Stimulated activated CD4-positive, alpha-beta T cell treated with anti-CD3 and anti-CD28 coated beads, Interleukin-12 subunit alpha, Interleukin-12 subunit beta, amount 100 ng/mL, for 48 hours (primary cell): ENCODE measurements around the gene HTR7.
"Not testable (repeated sequence)": the region's sequence is repeated elsewhere in the genome, so short reads cannot be mapped to it uniquely, and the experiment has no call there.

Experiments used
- DNase-seq, 3 donors: peaks; one replicate each; pipeline ENCODE4 v3.0.0-alpha.2; 2020; ENCODE audit warnings: low read depth in 2 of 3, low spot score in 1 of 3

HTR7 gene

DNA sequence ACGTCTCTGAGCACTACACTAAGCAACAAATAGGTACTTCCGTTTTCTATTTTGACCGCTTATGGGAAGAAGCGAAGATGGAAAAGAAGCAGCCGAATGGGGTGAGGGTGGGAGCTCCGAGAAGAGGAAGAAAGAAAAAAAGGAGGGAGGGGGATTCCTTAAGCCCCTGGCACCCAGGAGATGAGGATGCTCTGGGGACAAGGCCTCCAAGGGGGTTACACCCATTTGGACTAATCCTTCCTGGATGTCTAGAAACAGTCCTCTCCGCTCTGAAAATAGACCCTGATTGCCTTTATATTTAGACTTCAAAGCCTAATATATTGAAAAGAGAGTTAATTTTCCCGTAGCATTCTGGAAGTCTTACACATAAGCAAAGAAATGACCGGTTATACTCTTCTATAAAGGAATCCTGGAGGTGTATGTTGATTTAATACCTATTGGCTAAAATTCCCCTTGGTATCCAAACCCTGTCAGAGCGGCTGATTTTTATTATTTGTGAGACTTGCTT is 676 bp upstream of the HTR7 start:
- DNase-seq, result no peak

DNA sequence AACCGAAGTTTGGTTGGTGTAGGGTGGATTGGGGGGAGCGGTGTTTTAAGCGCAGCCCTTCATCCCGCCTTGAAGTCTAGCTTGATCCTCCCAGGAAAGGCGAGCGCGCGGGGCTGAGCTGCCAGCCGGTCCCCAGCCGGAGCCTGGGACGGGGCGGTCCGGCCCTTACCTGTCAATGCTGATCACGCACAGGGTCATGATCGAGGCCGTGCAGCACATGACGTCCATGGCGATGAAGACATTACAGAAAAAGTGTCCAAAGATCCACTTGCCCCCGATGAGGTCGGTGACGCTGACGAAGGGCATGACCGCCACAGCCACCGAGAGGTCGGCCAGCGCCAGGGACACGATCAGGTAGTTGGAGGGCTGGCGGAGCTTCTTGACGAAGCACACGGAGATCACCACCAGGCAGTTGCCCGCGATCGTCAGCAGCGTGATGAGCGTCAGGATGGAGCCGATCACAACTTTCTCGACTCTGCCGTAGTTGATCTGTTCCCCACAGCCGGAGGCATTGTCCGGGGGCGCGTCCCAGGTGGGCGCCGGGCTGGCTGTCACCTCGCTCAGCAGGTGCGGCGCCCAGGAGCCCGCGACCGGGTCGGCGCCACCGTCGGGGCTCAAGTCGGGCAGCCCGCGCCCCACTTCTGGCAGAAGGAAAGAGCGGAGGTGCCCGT is 740 bp downstream of the HTR7 start:
- DNase-seq, result no peak

DNA sequence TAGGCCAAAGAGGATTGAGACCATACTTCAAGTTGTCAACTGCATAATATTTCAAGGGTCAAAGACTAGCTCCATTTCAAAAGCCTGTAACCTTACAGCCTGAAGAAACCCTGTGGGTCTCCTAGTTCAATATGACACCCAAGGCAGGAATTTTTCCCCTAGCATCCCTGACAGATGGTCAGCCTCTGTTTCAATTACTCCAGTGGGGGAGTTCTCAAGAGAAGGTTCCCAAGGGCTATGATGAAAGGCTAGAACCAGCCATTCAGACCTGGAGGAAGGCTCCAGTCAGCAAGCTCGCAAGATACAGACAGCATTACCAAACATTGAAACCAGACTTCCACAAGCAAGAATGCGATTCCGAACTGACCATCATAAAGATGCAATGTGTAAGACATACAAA is 1.6 kb downstream of the HTR7 start:
- no peak for DNase-seq

DNA sequence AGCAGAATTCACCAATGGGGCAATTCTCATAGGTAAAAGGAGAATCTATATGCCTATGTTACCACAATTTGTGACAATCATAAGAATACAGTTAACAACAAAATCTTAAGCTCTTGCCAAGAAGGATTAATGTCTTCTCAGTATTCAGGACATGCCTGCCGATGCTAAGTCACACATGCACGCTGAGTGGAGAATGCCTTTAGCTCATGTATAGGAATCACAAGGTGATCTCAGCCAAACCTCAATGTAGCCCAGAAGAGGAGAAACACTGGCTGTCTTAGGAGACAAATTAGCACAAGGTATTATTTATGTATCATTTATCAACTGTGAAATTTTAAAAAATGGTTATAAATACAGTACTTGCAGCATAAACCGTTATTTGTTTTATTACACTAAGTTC is 2.7 kb downstream of the HTR7 start:
- DNase-seq, result no peak

DNA sequence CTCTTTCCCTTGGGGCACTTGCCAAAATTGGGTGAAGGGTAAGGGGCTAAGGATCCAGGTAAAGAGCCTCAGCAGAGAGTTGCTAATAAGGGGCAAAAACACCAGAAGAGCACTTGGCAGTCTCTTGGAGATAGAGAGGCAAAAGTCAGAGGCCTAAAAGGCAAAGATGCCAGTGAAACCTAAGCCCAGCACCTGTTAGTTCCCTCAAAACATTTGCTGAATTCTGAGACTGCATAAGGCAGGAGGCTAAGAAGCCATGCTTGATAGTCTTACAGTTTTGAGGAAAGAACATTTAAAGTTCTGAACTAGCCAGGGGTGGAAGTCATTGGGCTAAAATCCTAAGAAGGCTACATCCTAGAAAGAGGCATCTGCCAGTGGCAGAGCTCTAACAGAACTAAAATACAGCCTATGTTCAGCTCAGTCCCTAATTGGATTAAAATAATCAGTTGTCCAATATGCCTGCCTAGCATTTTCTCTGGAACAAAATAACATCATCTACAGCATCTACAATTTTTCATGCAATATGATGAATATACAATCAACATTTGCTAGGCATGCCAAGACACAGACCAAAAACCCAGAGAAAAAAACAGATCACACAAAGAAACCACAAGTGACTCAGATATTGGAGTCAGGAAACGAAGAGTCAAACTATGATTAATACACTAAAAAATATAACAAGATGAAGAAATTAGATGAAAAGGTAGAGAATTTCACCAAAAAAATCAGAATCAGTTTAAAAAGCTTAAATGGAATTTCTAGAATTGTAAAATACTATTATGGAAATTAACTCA is 7.7 kb downstream of the HTR7 start:
- DNase-seq, result no peak

DNA sequence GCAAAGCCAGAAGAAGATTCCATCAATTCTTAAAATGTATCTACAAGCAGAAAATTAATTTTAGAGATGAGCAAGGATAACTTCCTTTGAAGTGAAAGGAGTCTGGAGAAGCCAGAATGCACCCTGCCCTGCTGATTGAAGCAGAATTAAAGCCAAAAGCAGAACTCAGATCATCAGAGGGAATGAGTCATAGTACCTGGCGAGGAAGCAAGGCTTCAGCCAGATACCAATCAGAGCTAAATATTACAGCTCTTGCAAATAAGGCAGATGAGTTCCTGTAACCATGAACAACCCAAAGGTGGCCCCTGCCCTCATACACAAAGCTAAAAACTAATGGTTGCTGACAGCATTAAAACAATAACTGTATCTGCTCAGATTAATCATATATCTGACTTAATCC is 10.4 kb downstream of the HTR7 start:
- no peak for DNase-seq

DNA sequence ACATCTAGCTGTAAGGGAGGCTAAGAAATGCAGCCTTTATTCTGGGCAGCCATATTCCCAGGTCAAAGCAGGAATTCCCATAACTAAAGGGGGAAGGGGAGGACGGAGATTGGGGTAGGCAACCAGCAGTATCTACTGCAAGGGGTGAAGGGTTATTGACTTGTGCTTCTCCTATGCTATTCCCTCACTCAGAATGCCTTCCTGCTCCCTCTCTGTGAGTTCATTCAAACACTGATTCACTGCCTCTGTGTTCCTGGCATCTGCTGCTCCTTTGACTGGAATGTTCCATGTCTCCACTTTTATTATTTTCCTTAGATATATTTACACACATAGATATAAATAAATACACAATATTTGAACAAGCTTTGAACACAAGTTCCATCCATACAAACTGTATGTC is 11.1 kb downstream of the HTR7 start:
- DNase-seq, result no peak

DNA sequence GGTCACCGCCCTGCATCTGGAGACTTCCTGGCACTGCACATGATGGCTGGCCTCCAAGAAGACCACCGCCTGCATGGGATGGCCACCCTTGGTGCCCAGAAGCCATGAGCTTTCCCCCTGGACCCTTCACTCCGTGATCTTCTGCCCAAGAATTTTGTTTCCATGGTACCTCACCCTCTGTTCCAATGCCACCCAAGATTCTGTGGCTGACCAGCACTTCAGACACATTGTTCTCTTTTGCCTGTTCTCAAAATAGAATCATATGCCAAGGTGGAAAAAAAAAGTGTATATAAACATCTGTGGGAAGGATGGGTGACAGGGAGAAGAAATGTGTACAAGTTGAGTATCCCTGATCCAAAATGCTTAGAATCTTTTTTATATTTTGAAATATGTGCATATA is 12.1 kb downstream of the HTR7 start:
- no peak for DNase-seq

DNA sequence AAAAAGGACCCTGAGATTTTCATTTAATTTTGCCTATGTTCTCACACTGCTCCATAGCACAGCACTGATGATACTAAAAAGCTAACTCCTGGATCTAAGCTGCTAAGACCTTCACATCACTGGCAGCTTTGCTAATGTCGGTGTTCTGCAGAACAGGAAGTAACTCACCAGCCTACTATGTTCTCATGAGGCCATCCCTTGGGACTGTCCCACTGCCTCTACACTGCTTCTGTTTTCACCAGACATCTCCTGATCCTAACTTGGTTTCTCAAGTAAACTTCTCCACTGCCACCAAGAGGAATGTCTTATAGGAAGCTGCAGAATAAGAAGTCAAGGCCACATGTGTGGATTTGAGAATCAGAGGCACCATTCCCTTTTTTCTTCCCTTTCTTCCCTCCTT is 15.1 kb downstream of the HTR7 start:
- no peak for DNase-seq

DNA sequence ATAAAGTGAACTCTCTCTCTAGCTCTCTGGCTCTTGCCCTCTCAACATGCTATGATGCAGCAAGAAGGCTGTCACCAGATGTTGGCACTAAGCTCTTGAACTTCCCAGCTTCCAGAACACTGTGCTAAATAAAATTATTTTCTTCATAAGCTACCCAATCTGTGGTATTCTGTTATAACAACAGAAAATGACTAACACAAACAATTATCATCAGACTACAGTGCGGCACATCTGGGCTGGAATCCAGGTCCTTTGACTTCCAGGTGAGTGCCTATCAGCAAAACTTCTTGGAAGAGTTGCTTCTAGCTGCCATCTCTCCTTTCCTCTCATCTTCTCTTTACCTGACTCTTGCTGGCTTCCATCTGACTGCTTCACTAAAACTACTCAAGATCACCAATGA is 20.4 kb downstream of the HTR7 start:
- DNase-seq, result no peak

DNA sequence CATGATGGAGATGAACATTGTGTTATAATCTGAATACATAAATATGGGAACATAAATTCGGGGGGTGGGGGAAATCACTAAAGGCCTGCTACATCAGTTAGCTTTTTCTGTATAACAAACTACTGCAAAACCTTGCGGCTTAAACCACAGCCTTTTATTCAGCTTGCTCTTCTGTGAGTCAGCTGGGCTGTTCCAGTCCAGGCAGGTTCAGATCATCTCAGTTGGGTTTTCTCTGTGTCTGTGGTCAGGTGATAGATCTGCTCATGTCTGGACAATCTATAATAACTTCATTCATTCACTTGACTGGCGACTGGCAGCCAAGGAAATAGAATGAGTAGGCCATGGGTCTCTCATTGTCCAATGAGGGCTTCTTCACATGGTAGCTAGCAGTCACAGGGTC is 23.5 kb downstream of the HTR7 start:
- DNase-seq, result no peak

DNA sequence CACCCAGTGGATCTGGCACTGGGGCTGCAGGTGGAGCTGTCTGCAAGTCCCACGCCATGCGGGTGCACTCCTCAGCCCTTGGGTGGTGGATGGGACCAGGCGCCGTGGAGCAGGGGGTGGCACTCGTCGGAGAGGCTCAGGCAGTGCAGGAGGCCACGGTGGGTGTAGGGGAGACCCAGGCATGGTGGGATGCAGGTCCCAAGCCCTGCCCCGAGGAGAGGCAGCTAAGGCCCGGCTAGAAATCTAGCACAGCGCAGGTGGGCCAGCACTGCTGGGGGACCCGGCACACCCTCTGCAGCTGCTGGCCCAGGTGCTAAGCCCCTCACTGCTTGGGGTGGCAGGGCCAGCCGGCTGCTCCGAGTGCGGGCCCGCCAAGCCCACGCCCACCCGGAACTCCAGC is 25.7 kb downstream of the HTR7 start:
- no peak for DNase-seq

DNA sequence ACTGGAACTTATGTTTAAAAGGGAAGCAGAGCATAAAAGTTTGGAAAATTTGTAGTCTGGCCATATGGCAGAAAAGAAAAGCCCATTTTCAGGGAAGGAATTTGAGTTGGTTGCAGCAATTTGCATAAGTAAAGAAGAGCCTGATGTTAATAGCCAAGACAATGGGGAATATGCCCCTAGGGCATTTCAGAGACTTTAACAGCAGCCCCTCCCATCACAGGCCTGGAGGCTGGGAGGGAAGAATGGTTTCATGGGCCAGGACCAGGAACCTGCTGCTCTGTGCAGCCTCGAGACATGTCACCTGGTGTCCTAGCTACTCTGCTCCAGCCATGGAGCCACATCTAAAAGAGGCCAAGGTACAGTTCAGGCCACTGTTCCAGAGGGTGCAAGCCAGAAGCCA is 35.3 kb downstream of the HTR7 start:
- no peak for DNase-seq

DNA sequence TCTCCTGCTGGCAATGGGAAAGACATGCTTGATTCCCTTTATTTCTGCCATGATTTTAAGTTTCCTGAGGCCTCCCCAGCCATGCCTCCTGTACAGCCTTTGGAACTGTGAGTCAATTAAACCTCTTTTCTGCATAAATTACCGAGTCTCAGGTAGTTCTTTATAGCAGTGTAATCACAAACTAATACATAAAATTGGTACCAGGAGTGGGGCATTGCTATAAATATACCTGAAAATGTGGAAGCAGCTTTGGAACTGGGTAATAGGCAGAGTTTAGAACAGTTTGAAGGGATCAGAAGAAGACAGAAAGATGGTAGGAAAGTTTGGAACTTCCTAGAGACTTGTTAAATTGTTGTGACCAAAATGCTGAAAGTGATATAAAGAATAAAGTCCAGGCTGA is 36.0 kb downstream of the HTR7 start:
- DNase-seq, result not testable (repeated sequence)

DNA sequence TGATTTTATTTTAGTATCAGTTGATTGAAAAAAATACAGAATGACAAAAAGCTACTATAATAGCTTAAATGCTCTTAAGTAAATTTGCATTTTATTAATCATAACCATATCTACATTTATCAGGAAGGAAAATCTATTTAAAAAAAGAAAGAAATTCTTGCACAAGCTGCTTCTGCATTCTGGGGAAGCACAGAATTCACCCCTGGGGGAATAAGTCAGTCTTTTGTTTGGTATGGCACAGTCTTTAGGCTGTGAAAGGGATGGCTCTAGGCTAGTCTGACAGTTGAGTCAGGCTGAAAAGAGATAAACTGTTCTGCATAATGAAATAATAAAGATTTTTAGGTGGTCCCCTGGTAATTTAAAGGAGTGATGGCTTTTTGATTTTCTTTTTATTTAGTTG is 37.9 kb downstream of the HTR7 start:
- no peak for DNase-seq

DNA sequence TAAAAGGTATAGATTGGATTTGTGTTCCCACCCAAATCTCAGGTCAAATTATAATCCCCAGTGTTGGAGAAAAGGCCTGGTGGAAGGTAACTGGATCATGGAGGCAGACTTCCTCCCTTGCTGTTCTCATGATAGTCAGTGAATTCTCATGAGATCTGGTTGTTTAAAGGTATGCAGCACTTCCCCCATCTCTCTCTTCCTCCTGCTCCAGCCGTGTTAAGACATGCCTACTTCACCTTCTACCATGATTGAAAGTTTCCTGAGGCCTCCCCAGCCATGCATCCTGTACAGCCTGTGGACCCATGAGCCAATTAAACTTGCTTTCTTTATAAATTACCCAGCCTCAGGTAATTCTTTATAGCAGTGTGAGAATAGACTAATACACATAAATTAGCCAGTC is 39.1 kb downstream of the HTR7 start:
- DNase-seq, result no peak

DNA sequence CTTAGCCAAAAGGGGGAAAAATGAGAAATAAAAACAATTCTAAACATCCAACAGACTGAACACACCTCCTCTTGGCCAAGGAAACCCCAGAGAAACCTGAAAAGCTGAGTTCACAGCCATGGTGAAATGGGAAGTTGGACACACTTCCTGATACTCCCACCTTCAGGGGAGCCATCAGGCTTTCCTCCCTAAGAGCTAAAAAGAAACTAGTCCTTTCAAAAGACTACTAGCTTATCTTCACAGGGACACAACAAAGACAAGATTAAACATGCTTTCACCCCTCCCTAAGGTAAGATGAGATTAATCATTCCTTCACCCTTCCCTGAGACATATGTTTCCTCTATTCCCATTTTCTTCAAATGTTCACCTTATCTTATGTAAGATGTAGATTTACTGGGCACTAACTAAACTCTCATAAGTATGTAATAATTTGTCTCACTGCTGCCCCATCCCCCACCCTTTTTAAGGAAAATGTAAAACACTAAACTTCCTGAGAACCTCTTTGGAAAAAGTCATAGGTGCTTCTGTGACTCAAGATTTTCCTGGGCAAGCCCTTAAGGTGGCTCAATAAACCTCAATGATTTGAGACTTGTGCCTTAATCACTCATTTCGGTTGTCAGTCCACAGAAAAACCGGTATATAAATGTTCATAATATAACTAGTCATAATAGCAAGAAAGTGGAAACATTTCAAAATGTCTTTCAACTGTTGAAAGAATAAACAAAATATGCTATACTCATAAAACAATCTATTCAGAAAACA is 40.5 kb downstream of the HTR7 start:
- DNase-seq, result no peak

DNA sequence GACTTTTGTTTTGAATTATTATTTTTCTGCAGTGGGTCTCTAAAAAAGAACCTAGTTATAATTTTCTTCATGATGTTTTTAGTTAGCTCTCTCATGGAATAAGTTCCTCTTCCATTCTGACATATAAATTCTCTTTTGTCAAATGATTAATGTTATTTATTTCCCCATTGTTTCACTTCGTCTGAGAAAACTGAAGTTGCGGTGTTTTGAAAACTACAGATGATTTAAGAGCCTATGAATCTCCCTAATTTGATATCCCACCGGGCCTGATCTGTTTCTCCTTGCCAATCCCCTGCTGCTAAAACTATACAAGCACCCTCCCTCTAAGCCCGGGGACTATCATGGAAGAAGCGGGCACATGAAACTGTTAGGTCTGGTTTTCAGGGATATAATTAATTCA is 41.4 kb downstream of the HTR7 start:
- DNase-seq, result no peak

DNA sequence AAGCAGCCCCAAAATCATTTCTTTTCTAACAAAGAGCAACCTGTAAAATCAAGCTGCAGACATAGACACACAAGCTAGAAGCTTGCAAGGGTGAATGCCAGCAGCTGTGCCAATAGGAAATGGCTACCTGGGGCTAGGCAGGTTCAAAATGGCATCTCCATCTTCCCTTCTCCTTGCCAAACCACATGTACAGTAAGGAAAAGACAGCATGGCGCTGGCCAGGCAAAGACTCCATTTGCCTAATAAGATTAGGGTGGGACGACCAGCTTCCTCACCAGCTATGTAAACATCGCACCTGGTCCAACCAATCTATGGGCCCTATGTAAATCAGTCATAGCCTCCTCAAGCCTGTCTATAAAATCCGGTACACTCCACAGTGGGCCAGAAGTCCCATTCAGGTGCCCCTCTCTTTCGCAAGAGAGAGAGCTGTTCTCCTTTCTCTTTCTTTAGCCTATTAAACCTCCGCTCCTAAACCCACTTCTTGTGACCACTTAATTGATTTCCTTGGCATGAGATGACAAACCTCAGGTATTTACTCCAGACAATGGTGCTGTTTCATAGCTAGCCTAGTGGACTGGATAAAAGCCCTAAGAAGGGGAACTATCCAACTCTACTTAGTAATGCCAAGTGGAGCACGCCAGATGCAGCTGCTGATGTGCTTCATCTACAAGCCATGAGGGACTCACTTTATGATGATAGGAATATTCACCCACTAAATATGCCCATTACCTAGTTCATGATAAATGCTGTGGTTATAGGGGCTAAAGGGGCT is 44.1 kb downstream of the HTR7 start:
- DNase-seq, result no peak

DNA sequence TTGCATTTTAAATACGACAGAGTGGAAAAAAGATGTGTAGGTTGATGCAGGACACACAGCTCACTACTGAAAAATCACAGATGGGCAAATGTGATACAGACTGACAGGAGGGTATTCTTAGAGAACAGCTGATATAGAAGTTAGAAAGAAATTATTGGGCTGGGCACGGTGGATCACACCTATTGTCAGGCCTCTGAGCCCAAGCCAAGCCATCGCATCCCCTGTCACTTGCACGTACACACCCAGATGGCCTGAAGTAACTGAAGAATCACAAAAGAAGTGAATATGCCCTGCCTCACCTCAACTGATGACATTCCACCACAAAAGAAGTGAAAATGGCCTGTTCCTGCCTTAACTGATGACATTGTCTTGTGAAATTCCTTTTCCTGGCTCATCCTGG is 50.7 kb downstream of the HTR7 start:
- not testable (repeated sequence) for DNase-seq

DNA sequence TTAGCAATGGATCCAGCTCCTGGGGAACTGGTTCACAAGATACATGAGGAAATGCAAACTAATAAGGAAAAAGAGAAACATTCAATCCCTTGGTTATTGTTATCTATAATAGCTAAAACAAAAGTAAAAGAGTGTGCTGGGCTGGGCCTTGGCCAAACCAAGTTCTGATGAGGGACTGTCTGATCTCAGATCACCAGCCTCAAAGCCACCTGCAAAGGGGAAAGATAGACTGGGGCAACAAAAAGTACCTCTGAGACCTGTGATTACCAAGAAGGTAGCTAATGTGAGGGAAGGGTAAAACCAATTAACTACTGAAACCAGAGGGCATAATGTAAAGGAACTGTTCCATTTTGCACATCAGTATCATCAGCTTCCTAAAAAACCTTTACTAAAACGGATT is 51.2 kb downstream of the HTR7 start:
- DNase-seq, result no peak
